ENCODE measurements around the gene SPDYC.

Gene SPDYC

GRCh38 chr11:65205602-65205967, 35.6 kb downstream of the SPDYC start:
- no peaks in the 10 kb centered on the region for H3K27me3 ChIP-seq (ENCODE audit: control insufficient read depth, insufficient read depth, low read length)
- peaks cover 27% of the 10 kb centered on the region for H3K36me3 ChIP-seq (ENCODE audit: control insufficient read depth, insufficient read depth, low read length)
- no peaks in the 10 kb centered on the region for H3K9me3 ChIP-seq (ENCODE audit: control insufficient read depth, low read length)
- H3K9ac ChIP-seq (ENCODE audit: low read length): no peak overlapping the region
- no peaks in the 10 kb centered on the region for H3K4me1 ChIP-seq (ENCODE audit: control insufficient read depth, insufficient read depth, low read length)
- H3K4me3 ChIP-seq (ENCODE audit: low read length): no peak overlapping the region

- Histone ChIP-seq H3K36me3 (ENCODE audit: control insufficient read depth, insufficient read depth, low read length) (peaks cover 27% of the 10 kb centered on the region), H3K4me3 (ENCODE audit: low read length) (no peak overlapping the region)
These were observed 36.4 kb downstream of the SPDYC start for GRCh38 chr11:65206441-65206841.

GRCh38 chr11:65206901-65207300, 36.9 kb downstream of the SPDYC start:
- H3K36me3 ChIP-seq (ENCODE audit: control insufficient read depth, insufficient read depth, low read length): peaks cover 27% of the 10 kb centered on the region

More at GRCh38 chr11:65206441-65206841, 36.4 kb downstream of the SPDYC start:
- Histone ChIP-seq H3K9ac (ENCODE audit: low read length) (no peak overlapping the region), H3K9me3 (ENCODE audit: control insufficient read depth, low read length) (no peaks in the 10 kb centered on the region), H3K27me3 (ENCODE audit: control insufficient read depth, insufficient read depth, low read length) (no peaks in the 10 kb centered on the region), H3K4me1 (ENCODE audit: control insufficient read depth, insufficient read depth, low read length) (no peaks in the 10 kb centered on the region)

GRCh38 chr11:65207918-65208784, 38.1 kb downstream of the SPDYC start:
- Histone ChIP-seq H3K36me3 (ENCODE audit: control insufficient read depth, insufficient read depth, low read length) (peaks cover 27% of the 10 kb centered on the region), H3K9ac (ENCODE audit: low read length) (no peak overlapping the region), H3K9me3 (ENCODE audit: control insufficient read depth, low read length) (no peaks in the 10 kb centered on the region), H3K4me1 (ENCODE audit: control insufficient read depth, insufficient read depth, low read length) (no peaks in the 10 kb centered on the region), H3K4me3 (ENCODE audit: low read length) (no peak overlapping the region), H3K27me3 (ENCODE audit: control insufficient read depth, insufficient read depth, low read length) (no peaks in the 10 kb centered on the region)

More at GRCh38 chr11:65206901-65207300, 36.9 kb downstream of the SPDYC start:
- Histone ChIP-seq H3K27me3 (ENCODE audit: control insufficient read depth, insufficient read depth, low read length) (no peaks in the 10 kb centered on the region), H3K9ac (ENCODE audit: low read length) (no peak overlapping the region), H3K9me3 (ENCODE audit: control insufficient read depth, low read length) (no peaks in the 10 kb centered on the region), H3K4me1 (ENCODE audit: control insufficient read depth, insufficient read depth, low read length) (no peaks in the 10 kb centered on the region), H3K4me3 (ENCODE audit: low read length) (no peak overlapping the region)

- H3K4me1 ChIP-seq (ENCODE audit: control insufficient read depth, insufficient read depth, low read length): no peaks in the 10 kb centered on the region
- no peaks in the 10 kb centered on the region for H3K9me3 ChIP-seq (ENCODE audit: control insufficient read depth, low read length)
- H3K9ac ChIP-seq (ENCODE audit: low read length): no peak overlapping the region
- peaks cover 27% of the 10 kb centered on the region for H3K36me3 ChIP-seq (ENCODE audit: control insufficient read depth, insufficient read depth, low read length)
- no peak overlapping the region for H3K4me3 ChIP-seq (ENCODE audit: low read length)
- no peaks in the 10 kb centered on the region for H3K27me3 ChIP-seq (ENCODE audit: control insufficient read depth, insufficient read depth, low read length)
These were observed 39.0 kb downstream of the SPDYC start for GRCh38 chr11:65208785-65209710.

GRCh38 chr11:65209711-65210360, 39.8 kb downstream of the SPDYC start:
- peaks cover 27% of the 10 kb centered on the region for H3K36me3 ChIP-seq (ENCODE audit: control insufficient read depth, insufficient read depth, low read length)
- H3K27me3 ChIP-seq (ENCODE audit: control insufficient read depth, insufficient read depth, low read length): no peaks in the 10 kb centered on the region
- no peak overlapping the region for H3K4me3 ChIP-seq (ENCODE audit: low read length)
- no peaks in the 10 kb centered on the region for H3K4me1 ChIP-seq (ENCODE audit: control insufficient read depth, insufficient read depth, low read length)
- H3K9me3 ChIP-seq (ENCODE audit: control insufficient read depth, low read length): no peaks in the 10 kb centered on the region
- no peak overlapping the region for H3K9ac ChIP-seq (ENCODE audit: low read length)

- Histone ChIP-seq H3K4me3 (ENCODE audit: low read length) (no peak overlapping the region), H3K9ac (ENCODE audit: low read length) (no peak overlapping the region), H3K9me3 (ENCODE audit: control insufficient read depth, low read length) (no peaks in the 10 kb centered on the region), H3K4me1 (ENCODE audit: control insufficient read depth, insufficient read depth, low read length) (no peaks in the 10 kb centered on the region), H3K36me3 (ENCODE audit: control insufficient read depth, insufficient read depth, low read length) (peaks cover 27% of the 10 kb centered on the region), H3K27me3 (ENCODE audit: control insufficient read depth, insufficient read depth, low read length) (no peaks in the 10 kb centered on the region)
These were observed 40.3 kb downstream of the SPDYC start for GRCh38 chr11:65210361-65210731.

GRCh38 chr11:65210748-65211147, 40.7 kb downstream of the SPDYC start:
- Histone ChIP-seq H3K36me3 (ENCODE audit: control insufficient read depth, insufficient read depth, low read length) (peaks cover 27% of the 10 kb centered on the region), H3K4me1 (ENCODE audit: control insufficient read depth, insufficient read depth, low read length) (no peaks in the 10 kb centered on the region), H3K27me3 (ENCODE audit: control insufficient read depth, insufficient read depth, low read length) (no peaks in the 10 kb centered on the region), H3K9ac (ENCODE audit: low read length) (no peak overlapping the region), H3K4me3 (ENCODE audit: low read length) (no peak overlapping the region), H3K9me3 (ENCODE audit: control insufficient read depth, low read length) (no peaks in the 10 kb centered on the region)

- H3K4me1 ChIP-seq (ENCODE audit: control insufficient read depth, insufficient read depth, low read length): no peaks in the 10 kb centered on the region
- no peak overlapping the region for H3K9ac ChIP-seq (ENCODE audit: low read length)
- no peaks in the 10 kb centered on the region for H3K27me3 ChIP-seq (ENCODE audit: control insufficient read depth, insufficient read depth, low read length)
- peaks cover 24% of the 10 kb centered on the region for H3K36me3 ChIP-seq (ENCODE audit: control insufficient read depth, insufficient read depth, low read length)
- H3K4me3 ChIP-seq (ENCODE audit: low read length): no peak overlapping the region
- H3K9me3 ChIP-seq (ENCODE audit: control insufficient read depth, low read length): no peaks in the 10 kb centered on the region
These were observed 41.5 kb downstream of the SPDYC start for GRCh38 chr11:65211293-65212105.

GRCh38 chr11:65212226-65212801, 42.3 kb downstream of the SPDYC start:
- Histone ChIP-seq H3K27me3 (ENCODE audit: control insufficient read depth, insufficient read depth, low read length) (no peaks in the 10 kb centered on the region), H3K4me1 (ENCODE audit: control insufficient read depth, insufficient read depth, low read length) (no peaks in the 10 kb centered on the region), H3K9ac (ENCODE audit: low read length) (no peak overlapping the region), H3K4me3 (ENCODE audit: low read length) (no peak overlapping the region), H3K36me3 (ENCODE audit: control insufficient read depth, insufficient read depth, low read length) (peaks cover 19% of the 10 kb centered on the region), H3K9me3 (ENCODE audit: control insufficient read depth, low read length) (no peaks in the 10 kb centered on the region)
